ACC112 (cell line): ENCODE data around the gene TMEM255B.
"Not testable (repeated sequence)": the region's sequence is repeated elsewhere in the genome, so short reads cannot be mapped to it uniquely, and the experiment has no call there.

Experiments
- H2AFZ ChIP-seq: fragments of 200-600 bp; sonication (generic); one replicate; pipeline ENCODE4 v1.6.0; 2017; ENCODE audit warnings: antibody characterized with exemption, low read length; ENCODE audit not compliant: unreplicated experiment
- H3K27ac ChIP-seq: fragments of 200-600 bp; sonication (generic); 2 replicates; pipeline ENCODE4 v1.5.1; 2014; ENCODE audit warnings: low read depth, mild to moderate bottlenecking, antibody characterized with exemption, low read length, moderate library complexity
- H3K27me3 ChIP-seq: fragments of 200-600 bp; sonication (generic); 2 replicates; pipeline ENCODE4 v1.6.1; 2014; ENCODE audit warnings: mild to moderate bottlenecking, antibody characterized with exemption, low read length, moderate library complexity, mixed read lengths; ENCODE audit not compliant: insufficient read depth
- H3K36me3 ChIP-seq: fragments of 200-600 bp; sonication (generic); 2 replicates; pipeline ENCODE4 v1.6.1; 2016; ENCODE audit warnings: mild to moderate bottlenecking, antibody characterized with exemption, low read length, moderate library complexity, mixed read lengths; ENCODE audit not compliant: insufficient read depth
- H3K4me1 ChIP-seq: fragments of 200-600 bp; sonication (generic); one replicate; pipeline ENCODE4 v1.6.1; 2016; ENCODE audit warnings: low read length, mixed read lengths; ENCODE audit not compliant: insufficient read depth, unreplicated experiment, control insufficient read depth
- H3K4me3 ChIP-seq: fragments of 200-600 bp; sonication (generic); 2 replicates; pipeline ENCODE4 v1.5.1; 2014; ENCODE audit warnings: mild to moderate bottlenecking, low read depth, low read length
- H3K79me2 ChIP-seq: fragments of 200-600 bp; sonication (generic); one replicate; pipeline ENCODE4 v1.6.0; 2016; ENCODE audit warnings: low read length; ENCODE audit not compliant: control insufficient read depth, unreplicated experiment, insufficient read depth

Gene TMEM255B

DNA sequence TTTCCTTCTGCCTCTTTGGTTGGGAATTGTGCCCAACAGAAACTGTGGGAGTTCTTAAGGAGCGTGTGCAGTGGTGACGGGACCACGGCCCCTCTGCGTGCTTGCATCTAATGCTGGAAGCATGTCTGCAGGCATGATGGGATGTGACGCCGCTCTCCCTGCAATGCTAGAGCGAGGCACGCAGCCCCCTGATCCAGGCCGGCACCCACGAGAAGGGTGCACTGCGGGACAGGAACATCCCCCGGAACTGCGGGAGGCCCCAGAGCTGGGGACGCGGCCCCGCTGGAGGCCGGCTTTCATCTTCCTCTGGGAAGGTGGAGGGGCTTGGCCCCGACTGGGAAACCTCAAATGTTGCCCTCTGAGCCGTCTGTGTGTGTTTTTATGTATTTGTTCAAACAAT lies 32.7 kb downstream of the TMEM255B start:
- Histone ChIP-seq H3K27me3 (no peaks in the 10 kb centered on the region), H3K4me1 (no peaks in the 10 kb centered on the region), H3K36me3 (no peaks in the 10 kb centered on the region), H3K4me3 (no peak overlapping the region), H2AFZ (no peak overlapping the region), H3K79me2 (no peaks in the 10 kb centered on the region), H3K27ac (no peak overlapping the region)

DNA sequence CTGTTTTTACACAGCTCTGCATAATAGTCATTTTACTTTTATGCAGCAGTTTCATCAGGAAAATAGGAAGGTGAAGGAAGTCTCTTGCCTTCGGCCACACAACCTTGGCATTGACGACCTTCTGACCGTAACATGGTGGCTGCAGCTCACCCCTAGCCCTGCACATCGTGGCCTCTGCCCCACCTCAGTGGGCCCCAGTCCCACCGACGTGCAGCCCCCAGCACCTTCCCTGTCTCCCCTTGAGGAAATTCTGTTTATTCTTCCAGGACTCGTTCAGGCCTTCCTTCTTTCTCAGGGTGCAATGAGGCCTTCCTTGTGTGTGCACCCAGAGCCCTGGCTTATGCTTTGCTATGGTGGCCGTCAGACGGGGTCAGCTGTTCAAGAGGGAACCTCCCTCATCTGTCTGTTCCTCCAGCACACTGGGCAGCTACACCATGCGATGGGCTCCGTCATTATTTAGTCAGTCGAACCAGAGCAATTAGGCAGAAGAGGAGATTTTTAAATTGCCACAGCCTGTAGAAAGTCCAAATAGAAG lies 33.3 kb downstream of the TMEM255B start:
- Histone ChIP-seq H3K79me2 (no peaks in the 10 kb centered on the region), H3K36me3 (no peaks in the 10 kb centered on the region), H2AFZ (no peak overlapping the region), H3K4me3 (no peak overlapping the region), H3K27ac (no peak overlapping the region), H3K4me1 (no peaks in the 10 kb centered on the region), H3K27me3 (no peaks in the 10 kb centered on the region)

DNA sequence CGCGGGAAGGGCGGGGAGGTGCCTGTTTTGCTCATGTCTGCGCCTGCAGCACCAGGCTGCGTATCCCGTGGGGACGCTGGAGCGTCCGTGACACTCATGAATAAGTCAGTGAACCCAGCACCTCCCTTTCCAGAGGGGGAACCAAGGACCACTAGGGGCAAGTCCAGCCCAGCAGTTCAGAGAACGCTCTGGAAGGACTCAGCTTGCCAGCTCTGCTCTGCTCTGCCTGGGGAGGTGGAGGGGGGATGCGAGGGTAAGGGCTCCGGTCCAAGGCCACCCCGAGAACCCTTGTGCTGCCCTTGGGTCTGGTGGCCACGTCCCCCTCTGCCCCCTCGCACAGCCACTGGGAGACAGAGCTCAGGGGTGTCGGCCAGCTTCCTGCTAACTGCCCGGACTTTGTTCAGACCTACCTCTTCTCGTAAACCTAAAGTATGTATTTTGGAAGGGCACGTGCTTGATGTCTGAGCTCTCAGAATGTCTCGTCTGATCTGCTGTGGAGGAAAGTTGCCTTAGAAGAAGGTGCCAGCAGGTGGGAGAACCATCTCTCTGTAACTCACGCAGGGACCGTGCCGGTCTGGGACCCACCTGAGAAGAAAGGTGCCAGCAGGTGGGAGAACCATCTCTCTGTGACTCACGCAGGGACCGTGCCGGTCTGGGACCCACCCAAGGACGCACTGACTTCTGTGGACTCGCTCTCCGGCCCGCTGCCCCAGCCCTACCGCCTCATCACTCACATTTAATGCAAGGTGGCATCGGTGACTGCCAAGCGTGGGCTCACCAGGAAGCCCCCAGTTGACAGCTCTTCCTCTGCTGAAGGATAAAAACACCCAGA lies 34.1 kb downstream of the TMEM255B start:
- no peak overlapping the region for H3K27ac ChIP-seq
- H3K79me2 ChIP-seq, result no peaks in the 10 kb centered on the region
- no peak overlapping the region for H3K4me3 ChIP-seq
- no peaks in the 10 kb centered on the region for H3K27me3 ChIP-seq
- H2AFZ ChIP-seq, result no peak overlapping the region
- no peaks in the 10 kb centered on the region for H3K36me3 ChIP-seq
- no peaks in the 10 kb centered on the region for H3K4me1 ChIP-seq

DNA sequence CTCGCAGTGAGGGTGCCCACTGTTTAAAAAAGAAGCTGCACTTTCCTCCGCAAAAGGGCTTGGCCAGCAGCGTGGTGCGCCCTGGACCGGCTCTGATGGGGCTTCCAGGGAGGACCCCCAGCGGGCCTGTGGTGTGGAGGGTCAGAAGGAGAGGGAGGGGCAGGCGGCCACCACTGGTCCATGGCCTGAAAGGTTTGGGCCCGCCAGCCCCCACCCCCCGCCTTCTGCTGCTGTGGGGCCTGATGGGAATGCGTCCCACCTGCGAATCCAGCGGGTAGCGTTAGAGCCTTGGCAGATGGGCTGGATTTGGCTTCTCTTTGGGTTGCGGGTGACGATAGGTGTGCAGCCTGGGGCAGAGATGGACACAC lies 34.7 kb downstream of the TMEM255B start:
- H3K27ac ChIP-seq, result no peak overlapping the region
- no peaks in the 10 kb centered on the region for H3K36me3 ChIP-seq
- no peaks in the 10 kb centered on the region for H3K27me3 ChIP-seq
- no peak overlapping the region for H3K4me3 ChIP-seq
- no peaks in the 10 kb centered on the region for H3K79me2 ChIP-seq
- H3K4me1 ChIP-seq, result no peaks in the 10 kb centered on the region
- H2AFZ ChIP-seq, result no peak overlapping the region

DNA sequence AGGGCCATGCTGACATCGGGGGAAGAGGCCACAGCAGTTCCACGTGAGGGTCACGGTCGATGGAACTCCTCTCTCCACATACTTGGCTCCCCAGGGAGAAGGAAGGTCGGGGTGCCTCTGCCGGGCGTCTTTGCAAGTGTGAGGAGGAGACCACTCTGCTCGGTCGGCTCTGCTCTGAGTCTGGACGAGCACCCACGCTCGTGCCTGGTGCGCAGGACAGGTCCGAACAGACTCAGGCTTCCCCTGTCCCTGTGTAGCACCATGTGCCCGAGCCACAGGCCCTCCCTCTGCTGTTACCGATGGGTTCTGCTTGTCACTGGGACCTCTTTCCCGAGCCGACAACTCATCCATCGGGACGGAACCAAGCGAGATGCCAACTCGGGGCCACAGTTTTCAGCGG lies 35.1 kb downstream of the TMEM255B start:
- no peak overlapping the region for H3K4me3 ChIP-seq
- H2AFZ ChIP-seq, result no peak overlapping the region
- no peak overlapping the region for H3K27ac ChIP-seq
- no peaks in the 10 kb centered on the region for H3K79me2 ChIP-seq
- H3K4me1 ChIP-seq, result no peaks in the 10 kb centered on the region
- H3K27me3 ChIP-seq, result no peaks in the 10 kb centered on the region
- H3K36me3 ChIP-seq, result no peaks in the 10 kb centered on the region

DNA sequence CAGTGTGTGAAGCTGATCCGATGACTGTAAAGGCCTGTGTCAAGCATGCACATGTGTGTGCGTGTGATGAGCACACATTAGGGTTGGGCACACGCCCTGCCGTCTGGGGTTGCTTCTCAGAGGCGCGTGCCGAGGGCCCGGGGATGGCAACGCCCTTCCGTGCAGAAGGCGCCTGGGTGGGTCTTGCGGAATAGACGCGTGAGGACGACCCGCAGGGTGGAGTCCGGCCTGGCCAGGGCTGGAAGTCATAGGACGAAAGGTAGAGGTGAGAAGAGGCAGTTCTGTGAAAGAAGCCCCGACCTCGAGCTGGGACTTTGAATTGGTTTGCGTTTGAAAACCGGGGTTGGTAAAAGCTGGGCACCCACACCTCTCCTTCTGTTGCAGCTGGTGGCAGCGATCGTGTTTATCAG lies 35.7 kb downstream of the TMEM255B start:
- Histone ChIP-seq H3K79me2 (no peaks in the 10 kb centered on the region), H3K4me1 (no peaks in the 10 kb centered on the region), H3K4me3 (no peak overlapping the region), H3K27me3 (no peaks in the 10 kb centered on the region), H3K27ac (no peak overlapping the region), H3K36me3 (no peaks in the 10 kb centered on the region), H2AFZ (no peak overlapping the region)

DNA sequence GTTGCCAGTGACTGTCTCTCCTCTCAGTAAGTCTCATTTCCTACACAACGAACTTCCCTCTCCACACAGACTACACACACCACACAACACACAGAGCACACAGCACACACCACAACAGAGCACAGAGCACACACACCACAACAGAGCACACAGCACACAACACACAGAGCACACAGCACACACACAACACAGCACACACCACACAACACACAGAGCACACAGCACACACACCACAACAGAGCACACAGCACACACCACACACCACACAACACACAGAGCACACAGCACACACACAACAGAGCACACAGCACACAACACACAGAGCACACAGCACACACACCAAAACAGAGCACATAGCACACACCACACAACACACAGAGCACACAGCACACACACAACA lies 36.3 kb downstream of the TMEM255B start:
- H3K4me3 ChIP-seq, H2AFZ ChIP-seq, H3K4me1 ChIP-seq, H3K27ac ChIP-seq, H3K79me2 ChIP-seq, H3K36me3 ChIP-seq, H3K27me3 ChIP-seq: not testable (repeated sequence)

DNA sequence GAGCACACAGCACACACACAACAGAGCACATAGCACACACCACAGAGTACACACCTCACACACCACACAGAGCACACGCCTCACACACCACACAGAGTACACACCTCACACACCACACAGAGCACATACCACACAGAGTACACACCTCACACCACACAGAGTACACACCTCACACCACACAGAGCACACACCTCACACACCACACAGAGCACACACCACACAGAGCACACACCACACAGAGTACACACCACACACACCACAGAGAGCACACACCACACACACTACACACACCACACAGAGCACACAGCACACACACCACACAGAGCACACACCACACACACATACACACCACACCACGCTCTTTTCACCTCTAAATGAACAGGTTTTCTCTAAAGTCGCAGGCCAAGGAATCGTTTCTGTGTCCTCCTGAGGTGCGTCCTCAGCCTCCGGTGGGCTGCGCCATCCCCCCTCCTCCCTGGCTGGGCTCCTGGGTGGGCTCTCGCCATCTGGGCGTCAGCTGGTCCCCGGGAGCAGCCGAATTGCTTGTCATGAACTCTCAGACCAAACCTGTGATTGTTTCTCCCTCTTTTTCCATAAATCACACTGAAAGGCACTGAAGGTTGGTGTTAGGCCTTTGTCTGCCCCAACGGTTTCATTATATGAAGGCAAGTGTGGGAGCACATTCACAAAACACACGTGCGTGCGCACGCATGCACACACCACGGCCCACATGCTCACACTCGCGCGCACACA lies 37.4 kb downstream of the TMEM255B start:
- Histone ChIP-seq H3K27me3 (no peaks in the 10 kb centered on the region), H3K4me3 (no peak overlapping the region), H3K4me1 (no peaks in the 10 kb centered on the region), H3K27ac (no peak overlapping the region), H2AFZ (no peak overlapping the region), H3K79me2 (no peaks in the 10 kb centered on the region), H3K36me3 (no peaks in the 10 kb centered on the region)

DNA sequence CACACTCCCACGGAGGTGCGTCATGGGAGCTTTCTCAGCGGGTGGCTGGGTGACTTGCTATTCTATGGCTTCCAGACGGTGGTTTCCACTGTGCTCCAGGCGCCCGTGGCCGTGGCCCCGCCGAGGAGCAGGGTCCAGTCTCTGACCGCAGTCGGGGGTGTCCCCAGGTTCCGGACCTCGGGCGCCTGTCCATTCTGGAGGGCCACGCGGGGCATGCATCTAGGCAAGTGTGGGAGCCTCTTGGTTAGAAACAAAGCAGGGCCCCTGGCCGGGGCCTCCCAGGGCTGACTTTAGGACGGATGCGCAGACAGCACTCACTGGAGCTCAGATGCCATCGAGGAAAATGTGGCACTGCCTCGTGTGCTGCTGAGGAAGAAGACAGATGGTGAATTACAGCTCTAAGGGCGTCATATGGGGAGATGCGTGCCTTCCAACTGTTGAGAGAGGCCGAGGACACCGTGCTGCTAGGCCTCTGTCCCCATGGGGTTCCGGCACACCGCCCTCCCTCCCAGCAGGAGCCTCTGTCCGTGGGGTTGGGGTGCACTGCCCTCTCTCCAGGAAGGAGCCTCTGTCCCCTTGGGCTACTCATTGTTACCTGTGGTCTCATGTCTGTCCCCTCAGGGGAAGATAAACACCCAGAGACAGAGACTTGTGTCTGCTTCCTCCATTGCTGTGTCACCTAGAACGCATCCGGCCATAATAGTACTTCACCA lies 38.1 kb downstream of the TMEM255B start:
- no peak overlapping the region for H3K27ac ChIP-seq
- no peaks in the 10 kb centered on the region for H3K36me3 ChIP-seq
- no peaks in the 10 kb centered on the region for H3K27me3 ChIP-seq
- no peaks in the 10 kb centered on the region for H3K79me2 ChIP-seq
- H2AFZ ChIP-seq, result no peak overlapping the region
- H3K4me1 ChIP-seq, result peaks cover 4% of the 10 kb centered on the region
- no peak overlapping the region for H3K4me3 ChIP-seq

DNA sequence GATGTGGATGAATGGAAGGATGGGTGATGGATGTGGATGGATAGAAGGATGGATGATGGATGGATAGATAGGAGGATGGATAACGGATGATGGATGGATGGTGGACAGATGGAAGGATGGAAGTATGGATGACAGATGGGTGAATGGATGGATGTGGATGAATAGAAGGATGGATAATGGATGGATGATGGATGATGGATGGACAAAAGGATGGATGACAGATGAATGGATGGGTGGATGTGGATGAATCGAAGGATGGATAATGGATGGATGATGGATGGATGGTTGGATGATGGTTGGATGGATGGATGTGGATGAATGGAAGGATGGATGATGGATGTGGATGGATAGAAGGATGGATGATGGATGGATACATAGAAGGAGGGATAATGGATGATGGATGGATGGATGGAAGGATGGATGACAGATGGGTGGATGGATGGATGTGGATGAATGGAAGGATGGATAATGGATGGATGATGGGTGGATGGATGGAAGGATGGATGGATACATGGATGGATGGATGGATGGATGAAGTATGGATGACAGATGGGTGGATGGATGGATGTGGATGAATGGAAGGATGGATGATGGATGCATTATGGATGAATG lies 39.3 kb downstream of the TMEM255B start:
- H3K4me1 ChIP-seq, result peaks cover 4% of the 10 kb centered on the region
- H3K27ac ChIP-seq, result no peak overlapping the region
- no peaks in the 10 kb centered on the region for H3K36me3 ChIP-seq
- H3K79me2 ChIP-seq, result no peaks in the 10 kb centered on the region
- H3K4me3 ChIP-seq, result no peak overlapping the region
- no peaks in the 10 kb centered on the region for H3K27me3 ChIP-seq
- no peak overlapping the region for H2AFZ ChIP-seq
